T-helper 1 cell treated with Interleukin-12 subunit alpha and Interleukin-12 subunit beta and Interleukin-4 antibody, amounts not matched to agents 30 ng/mL and 1 ng/mL, for 36 hours (primary cell): ENCODE results near the gene CFAP54. TPM values are rescaled to one million over a fixed set of nuclear protein-coding genes. Genes with fewer than 3 reads are reported as not detected.

Experiments used
- intact Hi-C: fragments of 100-400 bp; cut with micrococcal nuclease; formaldehyde crosslinking; loops from one replicate; pipeline ENCODE4 v1.15.1; 2024
- total RNA-seq: library from RNA; stranded (reverse); gene quantifications from 2 replicates; pipeline ENCODE4 v1.2.3, GENCODE V29; 2022

The CFAP54 gene
- total RNA-seq, 1 donor from 2014 or later = 0.25 TPM

DNA sequence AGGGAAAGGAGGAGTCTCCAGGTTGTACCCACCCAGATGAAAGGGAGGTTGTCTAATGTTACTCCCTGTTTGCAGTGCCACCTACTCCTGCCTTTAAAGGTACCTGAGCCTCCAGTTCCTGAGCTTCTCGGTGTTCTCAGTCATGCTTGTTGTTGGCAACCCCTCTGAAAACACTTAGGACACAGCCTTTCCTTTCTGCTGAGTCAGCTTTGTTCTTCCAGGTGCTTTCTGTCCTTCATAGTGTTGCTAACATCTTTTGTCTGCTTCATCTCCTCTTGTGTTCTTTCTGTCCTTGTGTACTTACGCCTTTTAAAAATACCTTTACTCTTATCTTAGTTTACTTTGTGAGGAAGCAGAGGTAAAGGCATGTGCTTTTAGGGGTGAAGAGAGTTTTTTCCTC lies 320.7 kb downstream of the CFAP54 start:
- intact Hi-C loops = no loop called here

DNA sequence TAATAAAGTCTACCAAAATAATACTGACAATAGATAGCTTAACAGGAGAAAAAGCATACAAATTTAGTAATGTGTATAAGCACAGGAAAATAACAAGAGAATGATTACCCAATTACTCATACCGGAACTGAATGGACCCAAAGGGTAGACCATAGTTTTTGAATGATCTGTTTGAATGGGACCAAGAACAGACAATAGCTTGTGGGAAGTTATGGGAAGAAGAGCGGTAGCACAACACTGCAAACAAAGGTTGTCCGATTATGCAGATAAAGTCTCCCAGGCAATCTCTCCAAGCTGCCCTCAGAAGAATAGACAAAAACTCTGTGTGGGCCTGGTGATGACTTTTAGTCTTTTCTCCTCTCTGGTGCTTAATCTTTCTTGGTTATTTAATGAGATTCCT lies 321.1 kb downstream of the CFAP54 start:
- intact Hi-C loops = no loop called here

DNA sequence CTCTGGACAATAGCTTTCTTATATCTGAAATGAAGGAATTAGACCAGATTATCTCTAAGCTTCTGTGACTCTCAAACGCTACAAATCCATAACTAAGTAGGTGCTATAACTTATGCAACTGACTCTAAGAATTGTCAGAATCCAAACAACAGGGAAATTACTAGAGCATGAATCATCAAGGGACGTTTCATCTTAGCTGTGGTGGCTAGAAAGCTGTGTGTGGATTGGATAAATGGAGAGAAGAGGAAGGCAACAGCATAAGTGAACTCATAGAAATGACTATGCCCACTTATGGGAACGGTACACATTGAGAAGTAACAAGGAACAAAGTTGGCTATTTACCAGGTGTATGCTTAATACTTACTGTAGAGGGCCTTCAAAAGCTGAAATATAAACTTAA lies 321.7 kb downstream of the CFAP54 start:
- intact Hi-C loops = no loop called here

DNA sequence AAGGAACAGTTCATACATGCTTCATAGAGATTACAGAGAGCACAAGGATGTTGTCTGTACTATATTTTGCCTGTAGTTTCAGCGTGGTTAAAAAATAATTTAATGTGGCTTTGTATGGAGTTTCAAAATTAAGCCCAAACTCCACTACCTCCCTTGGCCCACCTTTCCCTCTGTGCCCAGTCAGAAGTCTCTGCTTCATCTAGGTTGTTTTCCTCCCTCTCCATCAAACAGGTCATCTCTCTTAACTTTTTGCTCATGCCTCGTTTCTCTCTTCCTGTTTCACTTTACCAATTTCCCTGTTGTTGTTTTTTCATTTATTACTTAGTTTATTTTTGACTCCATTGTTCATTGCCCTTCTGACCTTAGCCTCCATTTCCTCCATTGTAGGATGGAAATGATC lies 322.8 kb downstream of the CFAP54 start:
- intact Hi-C loops = no loop called here

DNA sequence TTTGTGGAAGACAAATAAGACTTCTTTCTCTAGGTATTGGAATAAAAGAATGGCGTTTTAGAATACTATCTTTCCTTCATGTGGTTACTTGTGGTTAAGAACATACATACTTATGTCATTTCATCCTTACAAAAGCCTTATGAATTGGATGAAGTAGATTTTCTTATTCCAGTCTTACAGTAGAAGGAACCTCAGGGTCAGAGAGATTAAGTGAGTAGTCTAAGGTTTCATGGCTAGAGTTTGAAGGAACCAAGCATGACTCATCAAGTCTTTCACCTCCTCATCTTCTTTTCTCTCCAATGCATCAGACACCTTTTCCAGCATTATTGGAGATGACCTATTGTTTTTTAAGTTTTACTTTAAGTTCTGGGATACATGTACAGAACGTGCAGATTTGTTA lies 324.8 kb downstream of the CFAP54 start:
- intact Hi-C loops = no loop called here

DNA sequence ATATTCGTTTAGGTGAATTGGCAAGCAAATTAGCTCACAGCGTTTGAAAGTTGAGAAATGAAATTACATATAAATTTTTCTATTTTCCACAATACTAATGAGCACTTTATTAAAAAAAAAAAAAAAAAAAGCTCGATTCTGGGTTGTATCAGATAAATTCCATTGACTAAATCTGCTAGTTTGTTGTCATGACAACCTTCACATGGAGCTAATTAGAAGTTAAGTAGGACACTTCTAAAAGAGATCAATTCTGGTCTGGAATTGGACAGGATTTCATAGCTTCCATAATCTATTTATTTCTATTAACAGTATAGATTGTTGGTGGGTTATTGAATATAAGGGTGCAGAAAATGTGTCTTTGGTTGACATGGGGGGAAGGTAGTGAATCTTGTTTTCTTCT lies 332.2 kb downstream of the CFAP54 start:
- intact Hi-C loops = loop anchor here (5.0 kb wide), 2 partner anchors 661 to 1576 kb away; no protein-coding TSS in a partner anchor

DNA sequence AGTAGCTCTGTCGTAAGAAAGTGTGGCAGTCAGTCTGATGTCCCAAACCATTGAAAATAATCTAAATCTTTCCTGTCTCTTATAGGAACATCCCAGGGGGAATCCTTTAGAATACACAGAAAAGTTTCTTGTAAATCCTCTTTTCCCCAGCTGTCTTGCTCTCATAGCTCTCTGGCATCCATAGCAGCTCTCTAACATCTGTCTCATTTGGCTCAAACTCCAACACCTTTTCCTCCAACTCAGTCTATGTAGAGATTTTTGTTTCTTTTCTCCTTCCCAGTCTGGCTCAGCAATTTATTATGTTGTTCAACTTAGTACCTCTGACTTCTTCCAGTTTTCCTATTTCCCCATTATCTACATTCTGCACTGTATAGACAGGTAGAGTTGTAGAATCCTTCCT lies 333.3 kb downstream of the CFAP54 start:
- intact Hi-C loops = loop anchor here (5.0 kb wide), 2 partner anchors 660 to 1575 kb away; no protein-coding TSS in a partner anchor

DNA sequence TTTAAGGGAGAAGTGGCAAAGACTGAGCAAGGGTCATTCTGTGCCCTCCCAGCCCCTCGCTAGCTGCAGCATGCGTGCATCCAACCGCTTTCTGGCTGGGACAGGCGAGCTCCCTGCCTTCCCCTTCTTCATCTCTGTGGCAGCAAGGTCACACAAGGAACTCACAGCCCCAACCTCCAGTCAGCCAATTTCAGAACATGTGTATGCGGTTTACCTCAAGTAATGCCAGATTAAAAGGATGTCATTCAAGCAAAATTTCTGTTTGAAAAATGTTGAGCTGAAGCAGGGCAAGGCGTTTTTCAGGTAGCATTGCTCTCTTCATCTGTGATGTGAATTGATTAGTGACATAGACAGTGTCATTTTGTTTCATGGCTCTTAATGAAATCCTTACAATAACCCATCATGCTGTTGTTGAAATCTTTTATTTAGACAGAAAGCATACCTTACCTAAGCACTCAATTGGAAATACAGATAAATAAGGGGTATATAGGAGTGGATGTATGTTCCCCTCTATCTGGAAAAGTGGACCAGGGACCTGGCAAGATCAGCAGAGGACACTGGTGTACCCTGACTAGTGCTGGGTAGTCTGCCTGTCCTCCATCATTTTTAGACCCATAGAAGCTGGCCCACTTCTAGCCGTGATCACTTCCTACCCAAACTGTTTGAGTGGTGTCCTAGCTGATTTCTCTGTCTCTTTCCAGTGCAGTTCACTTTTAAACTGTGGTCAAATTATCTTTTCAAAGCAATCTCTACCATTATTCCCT lies 334.9 kb downstream of the CFAP54 start:
- intact Hi-C loops = loop anchor here (1.0 to 5.0 kb wide), 3 partner anchors 104 to 1573 kb away; no protein-coding TSS in a partner anchor

DNA sequence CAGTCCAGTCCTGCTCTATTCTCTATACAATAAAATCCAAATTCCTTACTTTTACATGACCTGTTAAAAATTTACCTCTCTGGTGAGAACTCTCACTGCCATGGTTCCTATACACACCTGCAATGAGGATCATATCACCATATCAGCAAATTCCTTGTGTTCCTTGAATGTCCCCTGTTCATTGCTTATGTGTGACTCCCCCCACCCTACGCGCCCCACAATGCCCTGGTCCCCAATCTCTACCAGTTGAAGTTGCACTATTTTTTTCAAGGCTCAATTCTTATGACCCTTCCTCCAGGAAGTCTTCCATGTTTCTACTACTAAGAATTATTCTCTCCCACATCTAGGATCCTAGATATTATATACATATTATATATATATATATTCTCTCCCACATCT lies 335.5 kb downstream of the CFAP54 start:
- intact Hi-C loops = loop anchor here (1.0 to 5.0 kb wide), 4 partner anchors 105 to 1572 kb away; no protein-coding TSS in a partner anchor

DNA sequence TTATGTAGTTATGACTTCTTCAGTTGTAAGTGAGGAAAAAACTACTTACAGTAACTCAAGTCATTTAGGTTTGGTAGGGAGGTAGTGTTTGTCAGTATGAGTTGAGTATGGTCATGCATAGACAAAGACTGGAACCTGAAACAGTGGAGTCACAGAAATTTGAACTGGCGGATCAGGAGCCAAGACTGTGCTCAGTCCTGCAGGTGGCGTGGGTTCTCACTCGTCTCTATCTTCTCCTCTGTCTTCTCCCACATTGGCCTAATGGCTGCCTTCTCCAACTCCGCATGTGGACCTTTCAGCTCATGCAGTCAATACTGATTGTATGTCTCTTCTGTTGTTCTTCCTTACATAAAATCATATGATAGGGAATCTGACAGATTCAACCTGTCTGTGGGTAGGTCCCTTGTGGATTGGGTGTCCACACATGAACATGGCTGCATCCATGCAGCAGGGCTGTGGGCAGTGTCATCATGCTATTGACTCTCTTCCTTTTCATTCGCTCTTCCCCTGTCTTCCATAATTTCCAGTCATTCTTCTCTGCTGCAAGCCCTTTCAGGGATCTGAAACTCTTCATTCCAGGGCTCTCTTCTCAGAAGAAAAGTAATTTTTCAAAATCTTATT lies 338.9 kb downstream of the CFAP54 start:
- intact Hi-C loops = loop anchor here (5.0 kb wide), 1 partner anchor 251 kb away; no protein-coding TSS in a partner anchor

DNA sequence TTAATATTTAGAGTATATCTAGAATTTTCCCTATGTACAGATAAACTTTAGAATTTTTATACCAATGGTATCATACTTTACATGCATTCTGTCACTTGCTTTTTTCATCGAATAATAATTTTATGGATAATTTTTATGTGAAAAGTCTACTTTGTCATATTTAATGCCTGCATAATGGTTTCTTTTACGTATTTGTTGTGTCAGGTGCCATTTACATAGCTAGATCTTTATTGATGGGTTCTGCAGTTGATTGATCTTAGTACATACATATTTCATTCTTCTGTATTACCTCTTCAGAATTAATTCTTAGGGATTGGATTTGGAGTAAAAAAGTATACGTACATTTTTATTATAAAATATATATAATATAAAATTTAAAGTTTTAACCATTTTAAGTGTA lies 340.0 kb downstream of the CFAP54 start:
- intact Hi-C loops = loop anchor here (5.0 kb wide), 1 partner anchor 252 kb away; no protein-coding TSS in a partner anchor

DNA sequence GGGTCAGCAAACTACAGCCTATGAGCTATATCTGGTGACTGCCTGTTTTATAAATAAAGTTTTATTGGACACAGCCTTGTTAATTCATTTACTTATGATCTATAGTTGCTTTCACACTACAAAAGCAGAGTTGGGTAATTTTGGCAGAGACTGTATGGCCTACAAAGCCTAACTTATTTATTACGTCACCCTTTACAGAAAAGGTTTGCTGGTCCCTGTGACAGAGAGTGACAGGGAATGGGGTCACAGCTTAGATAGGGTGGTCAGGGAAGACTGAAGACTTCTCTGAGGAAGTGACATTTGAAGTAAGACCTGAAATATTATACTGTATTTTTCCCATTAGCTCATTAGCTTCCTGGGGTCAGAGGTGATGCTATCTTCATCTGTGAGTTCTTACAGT lies 342.0 kb downstream of the CFAP54 start:
- intact Hi-C loops = no loop called here

DNA sequence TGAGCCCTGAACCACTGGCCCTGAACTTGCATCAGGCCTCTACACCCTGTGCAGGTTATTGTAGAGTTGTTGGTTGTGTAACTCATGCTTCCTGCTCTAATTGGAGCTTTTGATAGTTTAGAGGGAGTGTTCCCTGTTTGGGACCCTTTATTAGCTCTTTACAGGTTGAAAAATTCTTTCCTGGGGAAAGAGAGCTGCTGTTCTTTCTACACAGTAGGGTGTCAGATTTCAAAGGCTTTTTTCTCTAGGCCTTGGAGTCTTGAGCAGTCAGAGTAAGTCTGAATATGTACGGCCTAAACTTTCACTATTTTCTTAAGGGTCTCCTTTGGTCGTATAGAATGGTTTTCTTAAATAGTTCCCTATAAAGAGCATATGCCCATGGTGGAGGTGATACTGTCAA lies 356.9 kb downstream of the CFAP54 start:
- intact Hi-C loops = no loop called here

DNA sequence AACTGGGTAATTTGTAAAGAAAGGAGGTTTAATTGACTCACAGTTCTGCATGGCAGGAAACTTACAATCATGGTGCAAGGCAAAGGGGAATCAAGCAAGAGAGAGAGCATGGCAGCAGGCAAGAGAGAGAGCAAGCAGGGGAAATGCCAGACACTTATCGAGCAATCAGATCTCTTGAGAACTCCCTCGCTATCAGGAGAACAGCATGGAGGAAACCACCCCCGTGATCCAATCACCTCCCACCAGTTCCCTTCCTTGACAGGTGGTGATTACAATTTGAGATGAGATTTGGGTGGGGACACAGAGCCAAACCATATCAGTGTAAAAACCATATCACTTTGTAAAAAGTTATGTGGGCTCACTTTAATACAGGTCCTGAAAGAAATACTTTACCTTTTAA lies 361.3 kb downstream of the CFAP54 start:
- intact Hi-C loops = no loop called here

DNA sequence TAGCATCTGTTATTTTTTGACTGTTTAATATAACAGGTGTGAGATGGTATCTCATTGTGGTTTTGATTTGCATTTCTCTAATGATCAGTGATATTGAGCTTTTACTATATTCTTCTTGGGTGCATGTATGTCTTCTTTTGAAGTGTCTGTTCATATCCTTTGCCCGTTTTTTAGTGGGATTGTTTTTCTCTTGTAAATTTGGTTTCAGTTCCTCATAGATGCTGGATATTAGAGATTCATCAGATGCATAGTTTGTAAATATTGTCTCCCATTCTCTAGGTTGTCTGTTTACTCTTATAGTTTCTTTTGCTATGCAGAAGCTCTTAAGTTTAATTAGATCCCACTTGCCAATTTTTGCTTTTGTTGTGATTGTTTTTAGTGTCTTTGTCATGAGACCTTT lies 368.8 kb downstream of the CFAP54 start:
- intact Hi-C loops = no loop called here

DNA sequence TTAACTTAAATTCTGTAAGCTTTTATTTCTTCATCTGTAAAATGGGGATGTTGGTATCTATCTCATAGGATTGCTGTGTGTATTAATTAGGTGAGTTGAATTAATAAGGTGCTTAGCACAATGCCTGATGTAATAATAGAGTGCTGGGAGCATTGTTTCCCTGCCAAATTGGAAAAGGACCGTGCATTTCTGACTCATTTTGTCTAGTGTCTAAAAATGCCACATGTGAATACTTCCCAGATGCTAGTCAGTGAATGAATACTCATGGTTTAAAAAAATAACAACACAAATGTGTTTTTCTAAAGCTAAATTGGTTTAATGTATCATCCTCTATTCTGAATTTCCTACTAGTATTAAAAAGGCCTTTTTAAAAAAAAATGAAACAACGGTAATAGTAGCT lies 372.3 kb downstream of the CFAP54 start:
- intact Hi-C loops = no loop called here

DNA sequence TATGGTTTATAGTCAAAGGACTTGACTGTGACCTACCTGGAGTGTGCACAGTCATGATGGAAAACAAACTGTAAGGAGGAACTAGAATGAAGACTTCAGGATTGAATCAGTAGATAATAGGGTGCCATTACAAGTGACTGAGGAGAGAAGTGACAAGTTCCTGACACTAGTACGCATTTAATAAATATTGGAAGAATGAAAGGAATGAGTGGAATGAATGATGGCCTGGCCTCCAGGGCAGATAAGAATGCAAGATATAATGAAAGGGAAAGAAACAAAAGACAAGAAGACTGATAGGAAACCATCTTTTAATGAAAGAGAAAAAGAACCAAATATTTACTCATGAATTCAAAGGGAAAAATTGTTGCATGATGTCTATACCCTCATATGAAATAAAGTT lies 372.9 kb downstream of the CFAP54 start:
- intact Hi-C loops = no loop called here

DNA sequence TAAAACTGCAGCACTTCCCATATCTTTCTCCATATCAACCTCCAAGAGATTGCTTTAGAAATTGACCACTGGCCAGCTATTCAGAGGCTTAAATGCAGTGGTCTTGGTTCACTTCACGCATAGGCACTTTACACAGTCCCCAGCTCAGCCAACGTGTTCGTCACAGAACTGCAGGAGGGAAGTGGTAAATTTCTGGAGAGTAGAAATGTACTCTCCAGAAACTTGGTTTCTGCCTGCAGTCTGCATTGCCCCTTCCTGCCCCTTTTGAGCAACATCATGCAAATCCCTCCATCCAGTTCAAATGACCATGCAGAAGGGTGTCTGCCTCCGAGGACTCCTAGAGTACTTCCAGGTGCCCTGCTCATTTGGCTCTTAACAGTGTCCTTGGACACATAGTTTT lies 375.0 kb downstream of the CFAP54 start:
- intact Hi-C loops = no loop called here

DNA sequence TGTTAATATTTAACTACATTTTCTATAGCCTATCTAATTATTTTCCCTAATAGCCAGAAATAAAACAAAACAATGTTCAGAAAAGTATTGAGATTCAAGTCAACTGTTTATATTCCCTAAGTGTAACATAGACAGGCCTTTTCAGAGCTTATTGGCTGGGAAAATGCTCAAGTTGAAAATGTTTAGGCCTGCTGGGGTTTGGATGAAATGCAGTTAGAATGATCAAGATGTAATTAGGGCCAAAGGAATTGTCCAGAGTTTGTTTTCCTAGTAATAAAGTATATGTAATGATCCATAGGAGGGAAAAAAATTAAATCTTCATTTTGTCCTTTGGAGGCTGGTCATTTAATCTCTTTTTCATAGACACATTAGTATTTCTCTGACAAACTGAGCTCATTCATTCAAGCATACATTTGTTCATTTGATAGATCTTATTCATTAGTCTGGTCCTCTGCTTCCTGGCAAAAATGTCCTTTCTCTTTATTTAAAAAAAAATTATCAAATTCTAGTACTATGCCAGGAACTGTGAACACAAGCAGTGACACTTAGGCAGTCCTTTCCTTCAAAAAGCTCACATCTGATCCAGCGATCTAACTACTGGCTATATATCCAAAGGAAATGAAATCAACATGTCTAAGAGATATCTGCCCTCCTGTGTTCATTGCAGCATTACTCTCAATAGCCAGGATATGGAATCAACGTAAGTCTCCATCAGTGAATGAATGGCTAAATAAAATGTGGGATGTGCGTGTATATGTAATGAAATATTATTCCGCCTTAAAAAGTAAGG lies 377.6 kb downstream of the CFAP54 start:
- intact Hi-C loops = no loop called here

DNA sequence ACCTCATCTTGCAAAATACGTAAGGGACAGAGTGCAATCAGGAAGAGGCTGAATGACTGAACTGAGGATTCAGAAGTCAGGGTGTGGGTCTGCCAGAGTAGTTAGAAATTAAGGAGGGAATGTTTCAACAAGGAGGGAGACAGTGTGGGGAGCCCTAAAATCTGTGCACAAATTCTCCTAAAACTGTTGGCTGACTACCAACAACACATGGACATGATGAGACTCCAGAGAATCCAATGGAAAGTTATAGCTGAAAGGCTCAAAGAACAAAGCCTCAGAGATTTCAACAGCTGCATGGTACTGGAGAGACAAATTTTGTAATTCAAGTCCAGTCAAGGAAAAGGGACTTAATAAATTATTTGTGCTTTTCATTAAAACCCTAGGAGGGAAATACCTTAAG lies 381.6 kb downstream of the CFAP54 start:
- intact Hi-C loops = no loop called here

DNA sequence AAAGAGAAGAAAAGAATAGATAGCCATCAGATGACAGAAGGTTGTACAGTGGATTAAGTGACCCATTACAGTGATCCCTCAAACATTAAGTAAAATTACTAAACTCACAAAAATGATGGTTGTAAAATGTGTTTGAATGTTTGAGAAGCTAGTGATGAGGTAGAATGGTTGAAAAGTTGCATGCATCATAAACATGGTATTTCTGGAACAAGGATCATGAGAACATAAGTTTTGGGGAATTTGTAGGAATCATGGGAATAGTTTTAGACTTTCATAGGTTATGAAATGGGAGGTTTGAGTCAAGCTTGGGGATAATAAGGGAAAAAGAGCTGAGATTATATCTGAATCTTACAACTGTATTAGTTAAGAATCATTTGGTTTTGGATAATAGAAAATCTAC lies 383.6 kb downstream of the CFAP54 start:
- intact Hi-C loops = no loop called here

DNA sequence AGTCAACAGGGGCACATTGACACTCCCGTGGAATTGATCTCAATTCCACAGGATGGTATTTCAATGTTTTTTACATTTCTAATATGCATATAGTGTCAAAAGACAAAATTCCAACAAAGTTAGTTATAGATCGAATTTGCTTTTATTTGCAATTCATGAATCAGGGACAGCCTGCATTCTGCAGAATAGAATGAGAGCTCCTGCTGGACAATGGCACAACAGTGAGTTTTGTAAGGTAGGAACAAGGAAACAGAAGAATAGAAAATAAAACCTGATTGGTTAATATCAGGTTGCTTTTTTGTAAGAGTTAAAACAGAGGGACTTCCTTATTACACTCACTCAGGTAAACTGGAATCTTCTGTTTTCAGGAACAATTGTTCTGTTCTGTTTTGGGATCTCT lies 384.8 kb downstream of the CFAP54 start:
- intact Hi-C loops = no loop called here
